Midbrain (tissue), 1 donor: ENCODE measurements around the gene CTSL.
"Not testable (repeated sequence)": the region's sequence is repeated elsewhere in the genome, so short reads cannot be mapped to it uniquely, and the experiment has no call there.

Experiments used
- DNase-seq: peaks from one replicate; lab custom pipeline; 2025; lab: John Stamatoyannopoulos, UW

The CTSL gene

DNA sequence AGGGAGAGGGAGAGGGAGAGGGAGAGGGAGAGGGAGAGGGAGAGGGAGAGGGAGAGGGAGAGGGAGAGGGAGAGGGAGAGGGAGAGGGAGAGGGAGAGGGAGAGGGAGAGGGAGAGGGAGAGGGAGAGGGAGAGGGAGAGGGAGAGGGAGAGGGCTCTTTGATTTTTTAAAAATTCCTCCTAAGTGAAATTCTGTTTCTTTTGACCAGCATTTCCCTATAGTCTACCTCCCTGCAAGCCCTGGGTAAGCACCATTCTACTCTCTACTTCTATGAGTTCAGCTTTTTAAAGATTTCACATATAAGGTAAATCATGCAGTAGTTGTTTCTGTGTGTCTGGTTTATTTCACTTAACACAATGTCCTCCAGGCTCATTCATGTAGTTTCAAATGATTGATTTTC, 34.1 kb downstream of the CTSL start:
- not testable (repeated sequence) for DNase-seq

DNA sequence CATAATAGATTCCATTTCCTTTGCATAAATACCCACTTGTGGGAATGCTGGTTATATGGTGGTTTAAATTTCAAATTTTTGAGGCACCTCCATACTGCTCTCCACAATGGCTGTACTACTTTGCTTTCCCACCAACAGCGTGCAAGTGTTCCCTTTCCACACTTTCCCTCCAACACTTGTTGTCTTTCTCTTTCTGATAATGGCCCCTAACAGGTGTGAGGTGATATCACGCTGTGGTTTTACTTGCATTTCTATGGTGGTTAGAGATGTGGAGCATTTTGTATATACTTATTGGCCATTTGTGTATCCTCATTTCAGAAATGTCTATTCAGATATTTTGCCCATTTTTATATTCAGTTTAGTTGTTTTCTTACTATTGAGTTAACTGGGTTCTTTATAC, 34.6 kb downstream of the CTSL start:
- DNase-seq, result no peak

DNA sequence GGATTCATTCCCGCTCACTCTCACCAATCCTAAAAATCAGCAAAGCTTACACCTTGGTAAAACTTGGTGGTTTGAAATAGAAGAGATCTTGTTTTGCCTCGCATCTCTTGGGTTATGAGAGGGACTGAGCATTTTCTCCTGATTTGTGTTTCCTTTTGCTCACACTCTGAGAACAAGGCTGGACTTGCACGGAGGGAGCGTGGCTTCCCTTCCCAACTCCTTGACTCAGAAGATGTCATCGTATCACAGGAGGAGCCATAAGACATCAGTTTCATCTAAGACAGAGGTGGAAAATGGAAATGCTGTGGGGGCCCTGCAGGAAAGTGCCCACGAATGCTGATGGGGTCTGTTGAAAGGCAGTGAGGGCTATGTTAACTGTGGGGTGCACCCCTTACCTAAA, 37.4 kb downstream of the CTSL start:
- no peak for DNase-seq

DNA sequence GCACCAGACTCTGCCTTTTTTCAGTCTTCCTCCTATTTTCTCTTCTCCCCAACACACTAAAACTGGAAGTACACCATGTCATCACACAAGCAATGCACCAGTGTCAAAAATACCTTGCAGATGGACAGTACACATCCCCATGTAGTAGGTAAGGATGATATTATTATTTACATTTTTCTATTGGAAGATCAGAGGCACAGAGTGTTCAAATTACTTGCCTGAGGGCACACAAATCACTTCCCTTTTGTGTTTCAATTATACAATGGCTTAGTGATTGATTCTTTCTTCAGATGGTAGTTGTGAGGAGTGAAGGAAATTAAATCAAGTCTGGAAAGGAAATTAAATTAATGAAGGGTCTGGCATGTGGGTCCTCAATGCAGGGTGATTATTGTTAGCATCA, 39.6 kb downstream of the CTSL start:
- DNase-seq, result no peak

DNA sequence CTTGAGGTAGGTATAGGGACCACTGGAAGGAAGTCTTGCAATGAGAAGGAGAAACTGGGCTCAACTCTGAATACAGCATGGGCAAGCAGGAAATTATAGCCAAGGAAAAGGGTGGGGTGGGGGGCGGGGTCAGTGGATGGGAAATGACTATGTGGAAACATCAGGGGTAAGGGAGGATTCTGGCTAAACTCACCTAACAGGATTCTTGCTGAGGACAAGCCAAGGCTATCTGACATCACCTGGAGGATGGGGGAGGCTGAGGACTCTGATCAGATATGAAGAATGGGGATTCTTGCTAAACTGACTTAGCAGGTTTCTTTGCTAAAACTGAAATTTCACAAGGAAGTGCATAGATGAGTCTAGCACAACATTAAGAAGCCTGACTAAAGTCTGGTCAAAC, 40.8 kb downstream of the CTSL start:
- no peak for DNase-seq

DNA sequence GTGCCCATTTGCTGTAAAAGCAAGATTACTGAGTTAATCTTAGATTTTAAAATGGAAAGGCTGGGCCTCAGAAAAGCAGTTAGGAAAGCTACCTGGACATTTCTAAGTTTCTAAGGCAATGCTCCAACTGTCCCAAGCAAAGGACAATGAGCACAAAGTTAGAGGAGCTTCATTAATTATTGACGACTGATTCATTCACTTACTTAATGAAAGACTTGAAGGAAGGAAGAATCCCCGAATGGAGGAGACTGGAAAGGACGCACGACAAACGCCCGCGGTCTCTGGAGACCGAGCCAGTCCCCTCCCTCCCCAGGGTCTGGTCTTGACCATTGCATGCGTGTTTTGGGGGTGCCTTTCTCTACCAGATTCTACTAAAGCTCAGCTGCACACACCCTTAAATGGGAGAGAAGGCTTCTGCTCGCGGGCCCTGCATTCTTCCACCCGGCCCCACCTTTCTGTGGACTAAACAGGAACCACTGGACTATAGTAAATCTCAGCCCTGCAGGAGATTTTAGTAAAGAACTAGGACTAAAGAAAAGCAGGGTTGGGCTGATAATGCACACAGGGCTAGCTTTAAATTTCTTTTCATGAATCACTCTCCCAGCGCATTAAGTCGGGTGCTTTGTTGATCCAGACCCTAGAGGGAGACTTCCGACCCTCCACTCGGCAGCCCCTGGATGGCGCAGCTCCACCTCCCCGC, 44.8 kb downstream of the CTSL start:
- no peak for DNase-seq

DNA sequence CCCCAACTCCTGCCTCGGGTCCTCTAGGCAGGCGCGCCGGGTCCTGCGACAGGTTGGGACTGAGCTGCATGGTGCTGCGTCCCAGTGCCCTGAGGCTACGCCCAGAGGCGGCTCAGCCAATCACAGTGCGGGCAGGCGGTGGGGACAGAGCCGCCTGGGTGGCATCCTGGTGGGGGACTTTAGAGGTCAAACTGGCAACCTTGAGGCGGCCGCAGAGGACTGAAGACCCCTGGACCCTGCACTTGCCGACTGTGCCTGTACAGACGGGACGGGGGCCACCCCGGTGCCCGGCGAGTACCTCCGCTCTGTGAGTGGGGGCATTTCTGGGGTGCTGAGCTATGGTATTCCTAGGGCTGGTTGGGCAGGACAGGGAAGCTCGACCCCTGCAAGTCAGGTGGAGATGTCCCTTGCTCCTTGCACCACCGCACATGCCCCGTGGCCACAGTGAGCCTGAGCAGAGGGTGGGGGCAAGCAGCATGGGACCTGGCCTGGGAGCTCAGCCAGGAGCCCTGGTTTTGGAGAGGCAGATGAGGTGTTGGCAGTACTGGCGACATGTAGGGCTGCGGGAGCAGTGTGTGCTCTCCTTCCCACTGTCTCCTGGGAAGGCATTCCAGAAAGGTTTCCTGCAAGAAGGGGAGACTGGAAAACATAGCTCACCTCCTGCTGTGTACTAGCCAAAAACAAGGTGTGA, 45.5 kb downstream of the CTSL start:
- DNase-seq, result no peak

DNA sequence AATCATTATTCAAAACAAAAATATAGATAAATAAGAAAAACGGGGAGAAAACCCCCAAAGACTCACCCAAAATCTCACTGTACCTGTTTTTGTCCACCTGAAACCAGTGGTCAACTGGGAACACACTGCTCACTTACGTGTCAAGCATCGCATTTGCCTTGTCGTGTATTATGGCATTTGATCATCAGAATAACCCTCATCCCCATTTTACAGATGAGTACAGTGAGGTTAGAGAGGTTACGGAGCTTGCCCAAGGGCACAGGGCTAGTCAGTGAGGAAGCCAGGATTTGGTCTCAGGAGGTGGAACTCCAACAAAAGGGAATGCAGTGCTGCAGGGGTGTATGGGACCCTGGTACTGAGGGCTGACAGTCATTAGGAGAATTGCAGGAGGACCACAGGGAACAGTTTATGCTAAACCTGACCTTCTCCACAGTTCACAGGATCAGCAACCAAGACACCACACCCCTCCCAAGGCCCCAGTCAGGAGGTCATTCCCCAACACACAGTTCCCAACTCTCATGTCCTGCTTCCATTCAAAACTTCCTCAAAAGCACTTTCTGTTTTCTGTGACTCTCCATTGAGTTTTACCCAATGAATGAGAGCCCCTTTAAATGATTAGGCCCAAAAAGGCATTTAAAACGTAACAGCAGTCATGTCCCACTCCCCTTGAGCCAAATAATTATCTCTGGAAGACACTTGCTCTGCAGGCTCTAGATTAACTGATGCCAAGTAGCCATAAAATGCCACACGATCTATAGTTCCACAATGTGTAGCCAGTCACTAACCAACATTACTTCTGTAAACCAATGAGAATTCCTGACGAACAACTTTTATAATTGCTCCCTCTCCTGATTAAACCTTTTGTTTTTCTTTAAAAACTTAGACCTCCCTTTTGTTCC, 50.8 kb downstream of the CTSL start:
- DNase-seq, result no peak

DNA sequence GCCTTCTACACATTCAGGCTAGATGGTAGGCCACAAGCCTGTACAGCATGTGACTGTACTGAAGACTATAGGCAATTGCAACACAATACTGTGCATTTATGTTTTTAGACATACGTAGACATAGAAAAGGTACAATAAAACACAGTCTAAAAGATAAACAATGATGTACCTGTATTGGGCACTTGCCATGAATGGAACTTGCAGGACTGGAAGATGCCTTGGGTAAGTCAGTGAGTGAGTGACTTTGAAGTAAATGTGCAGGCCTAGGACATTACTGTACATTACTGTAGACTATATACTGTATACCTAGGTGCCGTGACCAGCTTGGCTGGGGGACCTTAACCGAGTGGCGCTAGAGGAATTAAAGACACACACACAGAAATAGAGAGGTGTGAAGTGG, 53.1 kb downstream of the CTSL start:
- DNase-seq, result no peak
